HepG2 (cell line): ENCODE measurements around the gene GCN1. TPM values are rescaled to one million over a fixed set of nuclear protein-coding genes. Genes with fewer than 3 reads are reported as not detected.

Source experiments
- ATAC-seq: fragments of 200-7000 bp; cut with Tn5 transposase; 3 replicates; pipeline ENCODE4 v1.9.1; 2020; ENCODE audit warnings: mild to moderate bottlenecking, moderate library complexity
- BruUV-seq: library from RNA; stranded (reverse); fragments of 400-500 nt; replicated peaks from 2 replicates; lab custom pipeline; 2021; lab: Mats Ljungman, UMichigan
- CTCF ChIA-PET: fragments of 300-600 bp; formaldehyde crosslinking; extraction: SDS; loops from one replicate; lab custom pipeline; 2021; ENCODE audit warnings: low total read pairs, inconsistent platforms, low intra/inter-chr PET ratio; lab: Yijun Ruan, JAX
- POLR2A ChIA-PET: fragments of 350-600 bp; sonication (Branson Sonifier 250); formaldehyde crosslinking; loops from one replicate; lab custom pipeline; 2020; ENCODE audit warnings: antibody characterized with exemption, inconsistent platforms; lab: Yijun Ruan, JAX
- DNase-seq: peaks from one replicate; pipeline ENCODE4 v3.0.0-alpha.2; 2015; ENCODE audit warnings: low spot score
- FAIRE-seq: peaks from 3 replicates; lab custom pipeline; 2011; peaks lifted over from hg19 to GRCh38; lab: Jason Lieb, UNC
- H2AFZ ChIP-seq: one replicate; pipeline ENCODE4 v1.6.1; 2011; ENCODE audit warnings: low read length, inconsistent platforms
- H3K27ac ChIP-seq: fragments of 300-600 bp; 3 replicates; pipeline ENCODE4 v1.8.0; 2011; ENCODE audit warnings: mixed run types, mild to moderate bottlenecking, mixed read lengths, low read length, inconsistent platforms; ENCODE audit not compliant: insufficient read depth; ENCODE audit errors: extremely low read length
- H3K27me3 ChIP-seq, 2 experiments: fragments of 200-600 bp in 1 of 2; 2 replicates in 1 of 2; 3 replicates in 1 of 2; pipeline versions ENCODE4 v1.6.0 to v1.8.0; 2011; ENCODE audit warnings: low read length in 2 of 2, mild to moderate bottlenecking in 2 of 2, moderate library complexity in 2 of 2, inconsistent platforms in 1 of 2; ENCODE audit not compliant: insufficient read depth in 2 of 2, control insufficient read depth in 1 of 2
- H3K36me3 ChIP-seq, 2 experiments: fragments of 200-600 bp in 1 of 2; replicated peaks in 1 of 2; 2 replicates in 1 of 2; 3 replicates in 1 of 2; pipeline versions ENCODE4 v1.5.1 to v1.8.0; 2011; ENCODE audit warnings: low read length in 2 of 2, inconsistent platforms in 1 of 2; ENCODE audit not compliant: insufficient read depth in 2 of 2, control insufficient read depth in 1 of 2
- H3K4me1 ChIP-seq: 2 replicates; pipeline ENCODE4 v1.5.1; 2012; ENCODE audit warnings: low read length, inconsistent platforms; ENCODE audit not compliant: insufficient read depth
- H3K4me2 ChIP-seq: 2 replicates; pipeline ENCODE4 v1.6.0; 2011; ENCODE audit warnings: low read depth, low read length, inconsistent platforms
- H3K4me3 ChIP-seq, 3 experiments: fragments of 200-600 bp in 1 of 3; sonication (generic), shearing (Covaris generic) in 1 of 3; replicated peaks in 1 of 3; 2 replicates each; pipeline ENCODE4 v1.5.1; 2011 to 2016; ENCODE audit warnings: low read length in 3 of 3, inconsistent platforms in 2 of 3, low read depth in 2 of 3, mild to moderate bottlenecking in 2 of 3, control low read depth in 1 of 3, mixed read lengths in 1 of 3; ENCODE audit not compliant: insufficient read depth in 1 of 3
- H3K79me2 ChIP-seq: one replicate; pipeline ENCODE4 v1.6.1; 2011; ENCODE audit warnings: low read length, inconsistent platforms; ENCODE audit not compliant: insufficient read depth
- H3K9ac ChIP-seq: 2 replicates; pipeline ENCODE4 v1.6.0; 2011; ENCODE audit warnings: mild to moderate bottlenecking, low read depth, low read length, inconsistent platforms; ENCODE audit not compliant: insufficient read depth
- H3K9me3 ChIP-seq: 2 replicates; pipeline ENCODE4 v1.5.1; 2012; ENCODE audit warnings: mild to moderate bottlenecking, low read length
- H4K20me1 ChIP-seq: 2 replicates; pipeline ENCODE4 v1.6.0; 2011; ENCODE audit warnings: inconsistent platforms, mild to moderate bottlenecking, low read length, moderate library complexity; ENCODE audit not compliant: insufficient read depth
- ADNP ChIP-seq: sonication (generic); formaldehyde crosslinking; IDR thresholded peaks from 2 replicates; pipeline ENCODE4 v1.4.0; 2020; ENCODE audit warnings: missing genetic modification reagents
- ATM ChIP-seq: fragments of 450-650 bp; IDR thresholded peaks from 2 replicates; pipeline ENCODE4 v1.7.1; 2017; ENCODE audit warnings: mild to moderate bottlenecking, borderline replicate concordance
- CCDC6 ChIP-seq: sonication (generic); formaldehyde crosslinking; IDR thresholded peaks from 2 replicates; pipeline ENCODE4 v1.8.1; 2022; ENCODE audit warnings: mild to moderate bottlenecking, missing genetic modification reagents, moderate library complexity
- FOSL2 ChIP-seq: sonication (generic); formaldehyde crosslinking; IDR thresholded peaks from 2 replicates; pipeline ENCODE4 v1.4.0; 2020; ENCODE audit warnings: missing genetic modification reagents
- HDAC1 ChIP-seq: sonication (generic); formaldehyde crosslinking; IDR thresholded peaks from 2 replicates; pipeline ENCODE4 v1.5.1; 2020; ENCODE audit warnings: mild to moderate bottlenecking, missing genetic modification reagents
- IRF1 ChIP-seq: sonication (generic); formaldehyde crosslinking; IDR thresholded peaks from 2 replicates; pipeline ENCODE4 v1.4.0; 2020; ENCODE audit warnings: low read depth, mild to moderate bottlenecking, missing genetic modification reagents
- ISL2 ChIP-seq: sonication (generic); formaldehyde crosslinking; IDR thresholded peaks from 2 replicates; pipeline ENCODE4 v1.5.0; 2020; ENCODE audit warnings: missing genetic modification reagents
- KMT2A ChIP-seq: sonication (generic); formaldehyde crosslinking; IDR thresholded peaks from 2 replicates; pipeline ENCODE4 v1.4.0; 2020; ENCODE audit warnings: missing genetic modification reagents
- NCOA5 ChIP-seq: sonication (generic); formaldehyde crosslinking; IDR thresholded peaks from 2 replicates; pipeline ENCODE4 v1.4.0; 2020; ENCODE audit warnings: missing genetic modification reagents
- NFAT5 ChIP-seq: sonication (generic); formaldehyde crosslinking; IDR thresholded peaks from 2 replicates; pipeline ENCODE4 v1.4.0; 2020; ENCODE audit warnings: missing genetic modification reagents
- NR1H2 ChIP-seq: sonication (generic); formaldehyde crosslinking; IDR thresholded peaks from 2 replicates; pipeline ENCODE4 v1.8.1; 2022; ENCODE audit warnings: low read depth, missing genetic modification reagents, borderline replicate concordance
- TMF1 ChIP-seq: sonication (generic); formaldehyde crosslinking; IDR thresholded peaks from 2 replicates; pipeline ENCODE4 v1.8.1; 2022; ENCODE audit warnings: low read depth, missing genetic modification reagents
- ZNF230 ChIP-seq: sonication (generic); formaldehyde crosslinking; IDR thresholded peaks from 2 replicates; pipeline ENCODE4 v1.4.0; 2020; ENCODE audit warnings: mild to moderate bottlenecking, missing genetic modification reagents
- ZNF432 ChIP-seq: sonication (generic); formaldehyde crosslinking; IDR thresholded peaks from 2 replicates; pipeline ENCODE4 v1.5.0; 2020; ENCODE audit warnings: missing genetic modification reagents, mild to moderate bottlenecking, borderline replicate concordance
- ZNF484 ChIP-seq: sonication (generic); formaldehyde crosslinking; IDR thresholded peaks from 2 replicates; pipeline ENCODE4 v1.5.1; 2020; ENCODE audit warnings: mild to moderate bottlenecking, low read depth, missing genetic modification reagents, borderline replicate concordance
- ZNF672 ChIP-seq: sonication (generic); formaldehyde crosslinking; IDR thresholded peaks from 2 replicates; pipeline ENCODE4 v1.8.1; 2022; ENCODE audit warnings: missing genetic modification reagents
- WGBS: methylation state at CpG from one replicate; pipeline ENCODE4 v1.1.6; 2017; ENCODE audit warnings: low lambda C conversion rate; 5-methylcytosine and 5-hydroxymethylcytosine counted together
- in situ Hi-C: cut with HindIII; loops from 2 replicates; pipeline ENCODE4 v1.10.0; 2017; ENCODE audit warnings: low pct_unique_long_range_greater_than_20kb; ENCODE audit not compliant: extremely low pct_ligation_motif_present
- intact Hi-C: fragments of 100-400 bp; cut with micrococcal nuclease; formaldehyde crosslinking; loops from one replicate; pipeline ENCODE4 v1.10.0; 2022; ENCODE audit not compliant: unreplicated experiment
- polyA plus RNA-seq, 8 experiments: library from polyadenylated mRNA; depleted of rRNA in 3 of 8; stranded (reverse) in 7 of 8; unstranded in 1 of 8; fragments of >200 nt; fragmentation: Illumina TruSeq in 4 of 8; extraction: Trizol in 4 of 8; gene quantifications; 2 replicates each; pipeline versions ENCODE4 v1.2.1 to v1.2.3, GENCODE V29; 2011 to 2016; ENCODE audit warnings: low read depth in 4 of 8, missing spikeins in 1 of 8, mixed read lengths in 1 of 8; ENCODE audit not compliant: insufficient read depth in 1 of 8
- total RNA-seq, 5 experiments: library from RNA; depleted of rRNA; stranded (reverse); fragments of >200 nt; fragmentation: Illumina TruSeq; extraction: Trizol; gene quantifications; 2 replicates each; pipeline ENCODE4 v1.2.3, GENCODE V29; 2016; ENCODE audit warnings: low read depth in 1 of 5
- TF ChIP-seq, protein P1 (sequence below): sonication (generic); formaldehyde crosslinking; IDR thresholded peaks from 2 replicates; pipeline ENCODE4 v1.4.0; 2020; ENCODE audit warnings: missing genetic modification reagents; ENCODE audit errors: not compliant biosample characterization

GCN1 gene
- total and polyA plus RNA-seq, 2 of the 13 experiments (the other 11 are each of a cell fraction or from before 2014, with no cell fraction given): 58.2 to 83.0 TPM

GRCh38 chr12:120132054-120132836 lies 62.3 kb downstream of the GCN1 start:
- no peak overlapping the region for H3K4me2 ChIP-seq
- H3K9ac ChIP-seq: no peak overlapping the region
- H3K4me1 ChIP-seq: no peaks in the 10 kb centered on the region
- H3K36me3 ChIP-seq: peaks cover 60 to 93% of the 10 kb centered on the region in 2 experiments
- no peak for TF ChIP-seq HDAC1 (CRISPR knock-in tag)
- no peak for TF ChIP-seq ZNF484 (CRISPR knock-in tag)
- TF ChIP-seq, protein P1, sequence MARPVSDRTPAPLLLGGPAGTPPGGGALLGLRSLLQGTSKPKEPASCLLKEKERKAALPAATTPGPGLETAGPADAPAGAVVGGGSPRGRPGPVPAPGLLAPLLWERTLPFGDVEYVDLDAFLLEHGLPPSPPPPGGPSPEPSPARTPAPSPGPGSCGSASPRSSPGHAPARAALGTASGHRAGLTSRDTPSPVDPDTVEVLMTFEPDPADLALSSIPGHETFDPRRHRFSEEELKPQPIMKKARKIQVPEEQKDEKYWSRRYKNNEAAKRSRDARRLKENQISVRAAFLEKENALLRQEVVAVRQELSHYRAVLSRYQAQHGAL (CRISPR knock-in tag): no peak
- no peak for TF ChIP-seq ATM
- no peak for TF ChIP-seq ZNF672 (CRISPR knock-in tag)
- TF ChIP-seq ZNF432: no peak
- TF ChIP-seq CCDC6 (CRISPR knock-in tag): no peak
- TF ChIP-seq ZNF230 (CRISPR knock-in tag): no peak
- no peak for TF ChIP-seq IRF1 (CRISPR knock-in tag)
- TF ChIP-seq FOSL2 (CRISPR knock-in tag): no peak
- no peak for TF ChIP-seq TMF1 (CRISPR knock-in tag)
- TF ChIP-seq NR1H2 (CRISPR knock-in tag): no peak
- TF ChIP-seq ADNP (CRISPR knock-in tag): no peak
- no peak for TF ChIP-seq NCOA5 (CRISPR knock-in tag)
- no peak for TF ChIP-seq KMT2A
- TF ChIP-seq ISL2 (CRISPR knock-in tag): no peak
- no peak for TF ChIP-seq NFAT5 (CRISPR knock-in tag)
- no peaks in the 10 kb centered on the region for H3K27me3 ChIP-seq
- DNase-seq: no peak
- POLR2A ChIA-PET: no interaction called here
- intact Hi-C loops (no loop called here), in situ Hi-C loops (no loop called here)
- no peaks in the 10 kb centered on the region for H3K9me3 ChIP-seq
- H2AFZ ChIP-seq: no peak overlapping the region
- CTCF ChIA-PET: no interaction called here
- FAIRE-seq: no peak
- no TSS peak for BruUV-seq
- no peaks in the 10 kb centered on the region for H4K20me1 ChIP-seq
- no peak for ATAC-seq
- H3K4me3 ChIP-seq: no peak overlapping the region
- no peaks in the 10 kb centered on the region for H3K79me2 ChIP-seq
- WGBS: over 99% methylated on average over 8 of the region's 9 CpGs
- no peak overlapping the region for H3K27ac ChIP-seq
